Right cardiac atrium (tissue), 5 donors: ENCODE data around the gene CCDC183. TPM values are rescaled to one million over a fixed set of nuclear protein-coding genes. Genes with fewer than 3 reads are reported as not detected.
A peak's percentile ranks its signal among the peaks of the same experiment; 100 is the strongest.

Source experiments
- ATAC-seq, 2 donors: fragments of 200-7000 bp; cut with Tn5 transposase; one replicate each; pipeline versions ENCODE4 v1.8.0 to v1.9.1; 2020; ENCODE audit warnings: moderate library complexity in 2 of 2, mild to moderate bottlenecking in 1 of 2
- DNase-seq, 3 donors: peaks; one replicate each; pipeline ENCODE4 v3.0.0-alpha.2; 2020
- H3K27ac ChIP-seq: one replicate; pipeline ENCODE4 v1.5.1; 2013; ENCODE audit warnings: mild to moderate bottlenecking, low read length, control low read depth, moderate library complexity
- H3K27me3 ChIP-seq: one replicate; pipeline ENCODE4 v1.6.1; 2013; ENCODE audit not compliant: control insufficient read depth, insufficient read depth
- H3K4me1 ChIP-seq: one replicate; pipeline ENCODE4 v1.6.1; 2013; ENCODE audit warnings: low read length; ENCODE audit not compliant: control insufficient read depth, insufficient read depth
- H3K4me3 ChIP-seq: one replicate; pipeline ENCODE4 v1.5.1; 2013; ENCODE audit warnings: low read length, control low read depth
- H3K9me3 ChIP-seq: one replicate; pipeline ENCODE4 v1.6.1; 2013; ENCODE audit warnings: low read length; ENCODE audit not compliant: control insufficient read depth
- WGBS: extraction: QIAGEN DNeasy Blood & Tissue Kit; methylation state at CpG from one replicate; pipeline ENCODE4 v1.1.7; 2013; 5-methylcytosine and 5-hydroxymethylcytosine counted together
- intact Hi-C, 4 donors: fragments of 100-400 bp; cut with DNase I; formaldehyde crosslinking; loops; one replicate each; pipeline versions ENCODE4 v1.11.0 to v1.14.0; 2022 to 2023
- polyA plus RNA-seq: library from polyadenylated mRNA; stranded (reverse); fragments of 200-250 nt; gene quantifications from one replicate; pipeline ENCODE4 v1.2.3, GENCODE V29; 2013
- total RNA-seq, 4 donors: library from RNA; stranded (reverse); fragmentation: NEBNext Ultra II Directional; extraction: Animal tissue kit (Norgen Biotek cat#: 25700); gene quantifications; one replicate each; pipeline ENCODE4 v1.2.1, GENCODE V29; 2021
- donor health status: healthy with polysubstance abuse.
- donor health status: DM: no; HTN: yes; CAD: no.
- donor health status: DM: no; HTN: no; CAD: no.
- donor health status: DM: no; HTN: yes; CAD: no; lungs with severe emphysema.
- donor health status: DM: yes; HTN: yes; CAD: no.

Gene CCDC183
- total and polyA plus RNA-seq, 5 donors, result 2.0 to 5.0 (median 2.9) TPM

- Histone ChIP-seq H3K9me3 (no peaks in the 10 kb centered on the region), H3K4me1 (peaks cover 2% of the 10 kb centered on the region), H3K27ac (peak overlapping the region; percentile 85), H3K27me3 (no peaks in the 10 kb centered on the region), H3K4me3 (peak overlapping the region; percentile 70)
- DNase-seq, result peak; percentile 63 to 85 (median 83)
- peak; percentile 8 to 25 for ATAC-seq
- intact Hi-C loops, result loop anchor here in 2 of 4 donors (5.0 to 10.0 kb wide), 3 partner anchors 94 to 139 kb away; partner anchors contain the start of genes FBXW5 (in 2 of the 2) and C8G (in 1 of the 2)
- WGBS, result 1% methylated on average over 50 of the region's 53 CpGs
Measured at GRCh38 chr9:136848393-136849037, 52.4 kb downstream of the CCDC183 start.

GRCh38 chr9:136849038-136849959, 53.2 kb downstream of the CCDC183 start, which contains the start of gene PHPT1:
Gene PHPT1, plus strand, starts transcription at chr9:136849409. Its CDS starts 22 bp downstream, at chr9:136849431.
- no peaks in the 10 kb centered on the region for H3K27me3 ChIP-seq
- peak; percentile 89 for ATAC-seq
- peaks cover 2% of the 10 kb centered on the region for H3K4me1 ChIP-seq
- peak within 1 kb of the TSS; percentile 93 for H3K27ac ChIP-seq
- no peaks in the 10 kb centered on the region for H3K9me3 ChIP-seq
- intact Hi-C loops, result loop anchor here in 2 of 4 donors (5.0 to 10.0 kb wide), 3 partner anchors 93 to 138 kb away; partner anchors contain the start of genes FBXW5 (in 2 of the 2) and C8G (in 1 of the 2)
- WGBS, result 1% methylated on average over 77 of the region's 77 CpGs
- H3K4me3 ChIP-seq, result peak within 1 kb of the TSS; percentile 70
- peak; percentile 99 to 100 (median 99) for DNase-seq

DNA sequence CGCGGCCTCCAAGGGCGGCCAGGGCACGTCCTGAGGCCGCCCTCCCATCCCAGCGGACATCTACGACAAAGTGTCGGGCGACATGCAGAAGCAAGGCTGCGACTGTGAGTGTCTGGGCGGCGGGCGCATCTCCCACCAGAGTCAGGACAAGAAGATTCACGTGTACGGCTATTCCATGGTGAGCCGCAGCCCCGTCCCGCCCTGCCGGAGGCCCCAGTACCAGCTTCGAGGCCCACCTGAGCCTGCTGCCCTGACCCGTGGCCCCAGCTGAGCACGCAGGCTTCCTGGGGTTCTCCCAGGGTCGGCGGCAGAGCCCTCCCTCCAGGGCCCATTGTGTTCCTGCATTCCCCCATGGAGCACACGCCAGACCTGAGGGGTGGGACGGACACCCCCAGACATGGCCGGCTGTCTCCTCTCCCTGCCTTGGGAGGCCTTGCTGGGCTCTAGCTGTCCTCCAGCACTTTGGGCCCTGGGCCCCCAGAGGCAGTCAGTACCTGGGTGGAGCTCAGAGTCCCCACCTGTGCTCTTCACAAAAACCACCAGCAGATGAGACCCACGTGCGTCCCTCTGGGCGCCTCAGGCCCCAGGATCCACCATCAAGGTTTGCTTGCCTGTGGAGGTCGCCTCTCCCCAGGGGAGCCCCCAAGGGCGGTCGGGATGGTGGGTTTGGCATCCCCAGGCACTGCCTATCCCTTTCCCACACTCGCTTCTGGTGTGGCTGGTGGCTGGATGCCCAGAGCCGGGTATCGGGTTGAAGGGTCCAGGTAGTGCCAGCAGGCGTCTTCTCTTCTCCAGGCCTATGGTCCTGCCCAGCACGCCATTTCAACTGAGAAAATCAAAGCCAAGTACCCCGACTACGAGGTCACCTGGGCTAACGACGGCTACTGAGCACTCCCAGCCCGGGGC, 54.1 kb downstream of the CCDC183 start:
- intact Hi-C loops, result loop anchor here in 3 of 4 donors (5.0 to 10.0 kb wide), 3 partner anchors 92 to 137 kb away; partner anchors contain the start of genes FBXW5 (in 3 of the 3) and C8G (in 2 of the 3)
- ATAC-seq (no peak), DNase-seq (peak in 2 of 3 donors; percentile 63 to 78)
- Histone ChIP-seq H3K4me3 (peak overlapping the region; percentile 60), H3K27ac (peak overlapping the region; percentile 40), H3K9me3 (no peaks in the 10 kb centered on the region), H3K27me3 (no peaks in the 10 kb centered on the region), H3K4me1 (peaks cover 2% of the 10 kb centered on the region)
- WGBS, result 40% methylated on average over 43 of the region's 43 CpGs

DNA sequence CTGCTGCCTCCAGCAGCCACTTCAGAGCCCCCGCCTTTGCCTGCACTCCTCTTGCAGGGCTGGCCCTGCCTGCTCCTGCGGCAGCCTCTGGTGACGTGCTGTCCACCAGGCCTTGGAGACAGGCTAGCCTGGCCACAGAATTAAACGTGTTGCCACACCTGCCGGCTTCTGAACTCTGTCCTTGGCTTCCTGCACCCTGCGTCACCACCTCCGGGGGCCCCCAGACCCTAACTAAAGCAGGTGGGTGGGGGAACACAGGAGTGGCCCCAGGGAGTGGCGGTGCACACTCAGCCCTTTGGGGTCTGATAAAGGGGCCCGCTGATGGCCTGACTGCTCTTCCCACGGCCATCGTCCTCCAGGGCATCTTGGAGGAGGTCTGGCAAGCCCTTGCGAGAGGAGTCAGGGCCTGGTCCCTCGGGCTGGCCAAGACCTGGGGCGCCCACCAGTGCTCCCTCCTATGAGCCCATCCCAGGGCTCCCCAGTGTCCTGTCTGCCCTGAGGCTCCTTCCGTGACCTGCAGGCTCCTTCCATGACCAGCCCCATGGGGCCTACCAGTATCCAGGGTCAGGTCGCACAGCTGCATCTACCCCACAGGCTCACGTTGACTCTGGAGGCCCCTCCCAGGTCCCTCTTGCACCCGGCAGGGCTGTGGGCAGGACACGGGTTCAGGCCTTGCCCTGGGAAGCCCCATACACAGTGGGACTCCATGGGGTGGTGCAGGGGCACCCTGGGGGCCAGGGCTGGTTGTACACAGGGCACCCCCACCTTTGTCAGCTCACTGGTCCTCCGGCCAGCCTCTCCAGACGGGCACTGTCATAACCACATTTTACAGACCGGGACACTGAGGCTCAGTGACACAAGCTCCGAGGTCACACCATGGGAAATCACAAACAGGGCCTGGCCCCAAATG, 55.0 kb downstream of the CCDC183 start:
- ATAC-seq (no peak), DNase-seq (peak; percentile 21 to 63 (median 51))
- H3K9me3 ChIP-seq, result no peaks in the 10 kb centered on the region
- WGBS, result 80% methylated on average over 23 of the region's 23 CpGs
- intact Hi-C loops, result loop anchor here in 1 of 4 donors (10.0 kb wide), 1 partner anchor 94 kb away; the partner anchor contains the start of genes C8G and FBXW5
- no peak overlapping the region for H3K4me3 ChIP-seq
- H3K27me3 ChIP-seq, result no peaks in the 10 kb centered on the region
- H3K27ac ChIP-seq, result no peak overlapping the region
- H3K4me1 ChIP-seq, result peaks cover 2% of the 10 kb centered on the region

DNA sequence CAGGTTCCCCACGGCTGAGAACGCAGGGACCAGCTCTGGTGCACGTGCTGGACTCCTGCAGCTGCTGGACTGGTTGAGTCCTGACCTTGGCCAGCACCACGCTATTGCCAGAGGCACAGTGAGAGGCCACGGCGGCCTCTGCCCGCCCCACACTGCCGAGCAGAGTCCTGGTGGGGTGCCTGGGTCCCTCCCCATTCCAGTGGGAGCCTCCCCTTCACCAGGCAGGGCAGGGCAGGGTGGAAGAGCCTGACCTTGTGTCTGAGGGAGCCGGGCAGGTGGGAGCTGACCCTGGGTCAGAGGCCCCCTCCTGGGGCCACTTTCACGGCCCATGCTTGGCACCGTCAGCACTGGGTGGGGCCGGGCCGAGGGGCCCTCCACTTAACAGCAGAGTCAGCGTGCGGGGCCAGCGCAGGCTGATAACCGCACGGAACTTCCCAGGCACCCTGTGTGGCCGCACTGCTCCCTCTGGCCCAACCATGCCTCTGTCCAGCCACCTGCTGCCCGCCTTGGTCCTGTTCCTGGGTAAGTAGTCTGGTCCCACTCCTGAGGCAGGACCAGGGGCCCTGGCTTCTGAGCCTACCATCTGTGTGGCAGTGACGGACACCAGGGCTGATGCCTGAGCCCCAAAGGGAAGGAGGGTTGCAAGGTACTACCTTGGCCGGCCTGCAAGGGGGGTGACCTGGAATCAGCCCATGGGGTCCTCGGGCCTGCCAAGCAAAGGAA, 56.0 kb downstream of the CCDC183 start, which contains the start of gene MAMDC4:
TSS of gene MAMDC4 (plus strand) at position 406 of the 723 bp plus-strand sequence. CDS start at position 477, 71 bp downstream.
- ATAC-seq (no peak), DNase-seq (peak; percentile 29 to 74 (median 62))
- Histone ChIP-seq H3K4me3 (no peak within 1 kb of the TSS), H3K9me3 (no peaks in the 10 kb centered on the region), H3K27ac (no peak within 1 kb of the TSS), H3K4me1 (peaks cover 2% of the 10 kb centered on the region), H3K27me3 (no peaks in the 10 kb centered on the region)
- intact Hi-C loops, result loop anchor here in 1 of 4 donors (10.0 kb wide), 1 partner anchor 93 kb away; the partner anchor contains the start of genes C8G and FBXW5
- 66% methylated on average over 23 of the region's 23 CpGs for WGBS

GRCh38 chr9:136852664-136853595, 56.8 kb downstream of the CCDC183 start:
- H3K4me3 ChIP-seq, result no peak overlapping the region
- intact Hi-C loops, result loop anchor here in 1 of 4 donors (10.0 kb wide), 1 partner anchor 92 kb away; the partner anchor contains the start of genes C8G and FBXW5
- no peak overlapping the region for H3K27ac ChIP-seq
- H3K4me1 ChIP-seq, result peaks cover 2% of the 10 kb centered on the region
- ATAC-seq (no peak), DNase-seq (peak; percentile 11 to 55 (median 51))
- no peaks in the 10 kb centered on the region for H3K9me3 ChIP-seq
- no peaks in the 10 kb centered on the region for H3K27me3 ChIP-seq
- 85% methylated on average over 29 of the region's 29 CpGs for WGBS

- Histone ChIP-seq H3K9me3 (no peaks in the 10 kb centered on the region), H3K27ac (no peak overlapping the region), H3K4me3 (no peak overlapping the region), H3K27me3 (no peaks in the 10 kb centered on the region), H3K4me1 (peaks cover 2% of the 10 kb centered on the region)
- ATAC-seq (no peak), DNase-seq (peak in 2 of 3 donors; percentile 49 to 60)
- WGBS, result 87% methylated on average over 18 of the region's 18 CpGs
- intact Hi-C loops, result loop anchor here in 1 of 4 donors (10.0 kb wide), 1 partner anchor 91 kb away; the partner anchor contains the start of genes C8G and FBXW5
Measured at GRCh38 chr9:136853596-136854112, 57.5 kb downstream of the CCDC183 start.
